Neuronal stem cell (in vitro differentiated cells): ENCODE data around the gene CSRP1.
A peak's percentile ranks its signal among the peaks of the same experiment; 100 is the strongest.

ENCODE experiments used
- DNase-seq: peaks from one replicate; pipeline ENCODE4 v3.0.0-alpha.2; 2013; ENCODE audit warnings: low spot score
- H2AFZ ChIP-seq: one replicate; pipeline ENCODE4 v1.6.1; 2013; ENCODE audit warnings: mild to moderate bottlenecking, low read length, inconsistent platforms
- H2AK5ac ChIP-seq: 2 replicates; pipeline ENCODE4 v1.6.1; 2013; ENCODE audit warnings: low read depth, mild to moderate bottlenecking, inconsistent platforms, low read length, moderate library complexity, mixed read lengths
- H2BK120ac ChIP-seq: 2 replicates; pipeline ENCODE4 v1.6.1; 2013; ENCODE audit warnings: low read depth, mild to moderate bottlenecking, inconsistent platforms, low read length, moderate library complexity, mixed read lengths
- H2BK12ac ChIP-seq: one replicate; pipeline ENCODE4 v1.6.1; 2013; ENCODE audit warnings: low read length, inconsistent platforms
- H2BK15ac ChIP-seq: 2 replicates; pipeline ENCODE4 v1.6.1; 2013; ENCODE audit warnings: mild to moderate bottlenecking, low read length, inconsistent platforms, mixed read lengths
- H2BK5ac ChIP-seq: one replicate; pipeline ENCODE4 v1.6.1; 2013; ENCODE audit warnings: inconsistent platforms, mild to moderate bottlenecking, low read length, moderate library complexity
- H3K14ac ChIP-seq: one replicate; pipeline ENCODE4 v1.6.1; 2013; ENCODE audit warnings: low read length, inconsistent platforms
- H3K18ac ChIP-seq: 2 replicates; pipeline ENCODE4 v1.6.1; 2013; ENCODE audit warnings: low read length, inconsistent platforms
- H3K23ac ChIP-seq: 2 replicates; pipeline ENCODE4 v1.6.1; 2013; ENCODE audit warnings: low read depth, mild to moderate bottlenecking, mixed read lengths, low read length, inconsistent platforms; ENCODE audit not compliant: poor library complexity
- H3K27ac ChIP-seq: replicated peaks from 3 replicates; pipeline ENCODE4 v1.5.1; 2013; ENCODE audit warnings: low read length, inconsistent platforms
- H3K27me3 ChIP-seq, 3 experiments: 2 replicates each; pipeline ENCODE4 v1.6.1; 2013; ENCODE audit warnings: low read length in 3 of 3, mild to moderate bottlenecking in 2 of 3, inconsistent platforms in 1 of 3, low read depth in 1 of 3, mixed read lengths in 1 of 3, moderate library complexity in 1 of 3; ENCODE audit not compliant: control insufficient read depth in 3 of 3, insufficient read depth in 3 of 3
- H3K36me3 ChIP-seq, 2 donors: replicated peaks in 1 of 2; 2 replicates each; pipeline ENCODE4 v1.6.1; 2013; ENCODE audit warnings: low read length in 2 of 2; ENCODE audit not compliant: control insufficient read depth in 2 of 2, insufficient read depth in 2 of 2
- H3K4ac ChIP-seq: 2 replicates; pipeline ENCODE4 v1.6.1; 2013; ENCODE audit warnings: inconsistent platforms, mild to moderate bottlenecking, low read length, moderate library complexity
- H3K4me1 ChIP-seq, 2 donors: 1 replicate in 1 of 2; 2 replicates in 1 of 2; pipeline ENCODE4 v1.6.1; 2013; ENCODE audit warnings: low read length in 2 of 2, low read depth in 1 of 2; ENCODE audit not compliant: control insufficient read depth in 2 of 2, insufficient read depth in 1 of 2
- H3K4me2 ChIP-seq: one replicate; pipeline ENCODE4 v1.6.1; 2013; ENCODE audit warnings: mild to moderate bottlenecking, low read length, inconsistent platforms; ENCODE audit not compliant: insufficient read depth, poor library complexity, severe bottlenecking
- H3K4me3 ChIP-seq, 2 donors: 2 replicates each; pipeline ENCODE4 v1.5.1; 2013; ENCODE audit warnings: low read length in 2 of 2, mild to moderate bottlenecking in 2 of 2, inconsistent platforms in 1 of 2, moderate library complexity in 1 of 2
- H3K79me1 ChIP-seq: one replicate; pipeline ENCODE4 v1.6.1; 2013; ENCODE audit warnings: low read depth, mild to moderate bottlenecking, inconsistent platforms, low read length, moderate library complexity
- H3K9ac ChIP-seq: one replicate; pipeline ENCODE4 v1.6.1; 2013; ENCODE audit warnings: mild to moderate bottlenecking, low read depth, low read length, inconsistent platforms; ENCODE audit not compliant: poor library complexity
- H3K9me3 ChIP-seq, 2 donors: replicated peaks in 1 of 2; 2 replicates each; pipeline versions ENCODE3 to v1.6.1; 2013; ENCODE audit warnings: low read length in 2 of 2, mild to moderate bottlenecking in 2 of 2, inconsistent platforms in 1 of 2, low read depth in 1 of 2, mixed read lengths in 1 of 2, moderate library complexity in 1 of 2; ENCODE audit not compliant: control insufficient read depth in 2 of 2, insufficient read depth in 1 of 2
- H4K8ac ChIP-seq: one replicate; pipeline ENCODE4 v1.6.1; 2013; ENCODE audit warnings: low read depth, mild to moderate bottlenecking, inconsistent platforms, low read length, moderate library complexity
- H4K91ac ChIP-seq: one replicate; pipeline ENCODE4 v1.6.1; 2013; ENCODE audit warnings: low read length, low read depth, mild to moderate bottlenecking, inconsistent platforms; ENCODE audit not compliant: poor library complexity
- WGBS, 2 donors: extraction: QIAGEN DNeasy Blood & Tissue Kit; methylation state at CpG; one replicate each; pipeline ENCODE4 v1.1.7; 2013; ENCODE audit warnings: missing lambda C conversion rate in 2 of 2, mixed read lengths in 1 of 2; ENCODE audit not compliant: insufficient read length in 2 of 2, insufficient replicate concordance in 1 of 2; ENCODE audit errors: extremely low coverage in 2 of 2; 5-methylcytosine and 5-hydroxymethylcytosine counted together

CSRP1 gene

GRCh38 chr1:201504179-201504631, 2.7 kb downstream of the CSRP1 start:
- H3K4me1 ChIP-seq: peaks cover 26 to 52% of the 10 kb centered on the region in 2 donors
- no peaks in the 10 kb centered on the region for H3K9me3 ChIP-seq
- no peak overlapping the region for H3K4me3 ChIP-seq
- H2BK15ac ChIP-seq: no peak overlapping the region
- no peak overlapping the region for H3K4me2 ChIP-seq
- no peaks in the 10 kb centered on the region for H3K36me3 ChIP-seq
- H3K18ac ChIP-seq: no peak overlapping the region
- H3K27ac ChIP-seq: no peak overlapping the region
- no peak overlapping the region for H2BK120ac ChIP-seq
- H3K23ac ChIP-seq: no peak overlapping the region
- H4K8ac ChIP-seq: no peak overlapping the region
- no peak for DNase-seq
- WGBS, 2 donors: no CpG with 5 or more reads among the region's 3 CpGs
- H2BK5ac ChIP-seq: no peak overlapping the region
- no peaks in the 10 kb centered on the region for H3K79me1 ChIP-seq
- H2AK5ac ChIP-seq: no peak overlapping the region
- H3K27me3 ChIP-seq: peaks cover 0 to 16% (median 0%) of the 10 kb centered on the region in 3 experiments
- H3K14ac ChIP-seq: no peak overlapping the region
- no peak overlapping the region for H3K9ac ChIP-seq
- peak overlapping the region; percentile 73 for H2AFZ ChIP-seq
- no peak overlapping the region for H2BK12ac ChIP-seq
- H4K91ac ChIP-seq: no peak overlapping the region
- no peak overlapping the region for H3K4ac ChIP-seq

GRCh38 chr1:201503397-201504176, 3.3 kb downstream of the CSRP1 start:
- no CpG with 5 or more reads among the region's 13 CpGs for WGBS, 2 donors
- H2BK120ac ChIP-seq: no peak overlapping the region
- H3K9ac ChIP-seq: no peak overlapping the region
- H2AFZ ChIP-seq: peak overlapping the region; percentile 73
- H2BK15ac ChIP-seq: no peak overlapping the region
- H3K4ac ChIP-seq: no peak overlapping the region
- no peak overlapping the region for H3K18ac ChIP-seq
- H4K91ac ChIP-seq: no peak overlapping the region
- peaks cover 26 to 52% of the 10 kb centered on the region in 2 donors for H3K4me1 ChIP-seq
- no peak for DNase-seq
- peak overlapping the region in 1 of 2 donors; percentile 11 for H3K4me3 ChIP-seq
- H2BK12ac ChIP-seq: peak overlapping the region; percentile 0
- peak overlapping the region; percentile 32 for H3K27ac ChIP-seq
- H2AK5ac ChIP-seq: no peak overlapping the region
- H3K27me3 ChIP-seq: peaks cover 0 to 16% (median 0%) of the 10 kb centered on the region in 3 experiments
- H3K14ac ChIP-seq: no peak overlapping the region
- H4K8ac ChIP-seq: no peak overlapping the region
- H3K79me1 ChIP-seq: no peaks in the 10 kb centered on the region
- no peaks in the 10 kb centered on the region for H3K36me3 ChIP-seq
- H3K4me2 ChIP-seq: no peak overlapping the region
- no peaks in the 10 kb centered on the region for H3K9me3 ChIP-seq
- no peak overlapping the region for H3K23ac ChIP-seq
- no peak overlapping the region for H2BK5ac ChIP-seq

GRCh38 chr1:201502511-201502857, 4.4 kb downstream of the CSRP1 start:
- H2BK12ac ChIP-seq: no peak overlapping the region
- H2AK5ac ChIP-seq: peak overlapping the region; percentile 42
- no peak for DNase-seq
- H3K27me3 ChIP-seq: peaks cover 0 to 10% (median 0%) of the 10 kb centered on the region in 3 experiments
- H3K23ac ChIP-seq: no peak overlapping the region
- H3K27ac ChIP-seq: no peak overlapping the region
- H3K9me3 ChIP-seq: no peaks in the 10 kb centered on the region
- H3K14ac ChIP-seq: no peak overlapping the region
- H3K79me1 ChIP-seq: no peaks in the 10 kb centered on the region
- H2BK5ac ChIP-seq: no peak overlapping the region
- peaks cover 26 to 52% of the 10 kb centered on the region in 2 donors for H3K4me1 ChIP-seq
- no peak overlapping the region for H4K91ac ChIP-seq
- H2AFZ ChIP-seq: no peak overlapping the region
- no CpG with 5 or more reads among the region's 3 CpGs for WGBS, 2 donors
- no peak overlapping the region for H3K4me3 ChIP-seq
- no peak overlapping the region for H3K9ac ChIP-seq
- no peak overlapping the region for H3K18ac ChIP-seq
- no peak overlapping the region for H4K8ac ChIP-seq
- no peak overlapping the region for H3K4ac ChIP-seq
- H3K36me3 ChIP-seq: no peaks in the 10 kb centered on the region
- no peak overlapping the region for H2BK15ac ChIP-seq
- H3K4me2 ChIP-seq: no peak overlapping the region
- no peak overlapping the region for H2BK120ac ChIP-seq

- Histone ChIP-seq H3K4ac (no peak overlapping the region), H2BK5ac (no peak overlapping the region), H4K8ac (no peak overlapping the region), H2AFZ (no peak overlapping the region), H3K23ac (no peak overlapping the region), H2BK120ac (no peak overlapping the region), H3K14ac (no peak overlapping the region), H2BK12ac (no peak overlapping the region), H3K18ac (peak overlapping the region; percentile 22), H3K27ac (no peak overlapping the region), H2BK15ac (no peak overlapping the region), H3K27me3 (peaks cover 0 to 5% (median 0%) of the 10 kb centered on the region in 3 experiments), H2AK5ac (peak overlapping the region; percentile 42), H3K4me2 (no peak overlapping the region), H3K9ac (no peak overlapping the region), H3K4me1 (peaks cover 25 to 52% of the 10 kb centered on the region in 2 donors), H3K79me1 (no peaks in the 10 kb centered on the region), H3K36me3 (no peaks in the 10 kb centered on the region), H3K9me3 (no peaks in the 10 kb centered on the region), H3K4me3 (no peak overlapping the region), H4K91ac (no peak overlapping the region)
- WGBS, 2 donors: no CpG with 5 or more reads among the region's 10 CpGs
- no peak for DNase-seq
Measured at GRCh38 chr1:201501812-201502510, 5.0 kb downstream of the CSRP1 start.
